Raji (cell line): ENCODE results near the gene RAB11FIP3.

ENCODE experiments used
- POLR2A ChIP-seq: IDR thresholded peaks from 2 replicates; pipeline ENCODE4 v1.6.1; 2011; ENCODE audit warnings: low read depth, low read length, control low read depth; ENCODE audit not compliant: insufficient read depth

The RAB11FIP3 gene

GRCh38 chr16:515175-515938 is 89.9 kb downstream of the RAB11FIP3 start:
- no peak for TF ChIP-seq POLR2A

DNA sequence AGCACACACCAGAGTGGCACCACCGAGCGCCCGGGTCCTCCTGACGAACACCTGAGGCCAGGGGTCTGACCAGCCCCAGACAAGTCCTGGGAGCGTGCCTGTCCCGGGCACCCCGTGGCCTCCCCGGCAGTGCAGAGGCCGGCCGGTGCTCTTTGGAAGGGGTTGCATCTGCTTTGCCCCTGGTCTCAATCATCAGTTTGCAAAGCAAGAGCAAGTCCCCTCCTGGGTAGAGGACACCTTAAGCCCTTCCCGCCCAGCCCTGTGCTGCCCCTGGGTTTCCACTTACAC is 90.4 kb downstream of the RAB11FIP3 start:
- TF ChIP-seq POLR2A: no peak

DNA sequence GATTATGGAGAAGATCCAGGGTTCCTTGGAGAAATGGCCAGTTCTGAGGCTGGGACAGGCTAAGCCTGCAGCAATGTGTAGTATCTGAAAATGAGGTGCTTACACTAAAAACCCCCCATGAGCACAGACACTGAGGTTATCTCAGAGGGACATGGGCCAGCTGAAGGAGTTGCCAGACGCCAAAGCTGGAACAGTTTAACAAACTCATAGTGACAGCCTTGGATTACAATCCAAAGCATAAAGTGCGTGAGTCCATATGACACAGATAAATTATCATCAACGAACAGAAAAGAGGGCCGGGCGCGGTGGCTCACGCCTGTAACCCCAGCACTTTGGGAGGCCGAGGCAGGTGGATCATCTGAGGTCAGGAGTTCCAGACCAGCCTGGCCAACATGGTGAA is 90.9 kb downstream of the RAB11FIP3 start:
- no peak for TF ChIP-seq POLR2A

GRCh38 chr16:518858-519257 is 93.4 kb downstream of the RAB11FIP3 start:
- TF ChIP-seq POLR2A: no peak

DNA sequence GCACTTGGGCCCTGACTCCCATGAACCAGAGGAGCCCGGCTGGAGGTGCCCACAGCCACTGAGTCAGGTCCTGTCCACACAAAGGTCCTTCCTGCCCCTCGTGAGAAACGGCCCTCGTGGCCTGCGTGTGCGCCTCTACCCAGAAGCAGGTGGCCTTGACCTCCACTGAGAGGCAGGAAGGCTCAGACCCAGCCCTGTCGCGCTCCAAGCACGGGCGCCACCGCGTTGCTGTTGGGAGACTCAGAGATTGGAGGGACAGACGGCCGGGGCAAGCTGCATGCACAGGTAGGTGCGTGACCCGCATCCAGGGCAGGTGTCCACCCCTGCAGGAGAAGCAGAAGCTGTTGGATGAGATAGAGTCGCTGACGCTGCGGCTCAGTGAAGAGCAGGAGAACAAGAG is 94.0 kb downstream of the RAB11FIP3 start:
- TF ChIP-seq POLR2A: no peak

DNA sequence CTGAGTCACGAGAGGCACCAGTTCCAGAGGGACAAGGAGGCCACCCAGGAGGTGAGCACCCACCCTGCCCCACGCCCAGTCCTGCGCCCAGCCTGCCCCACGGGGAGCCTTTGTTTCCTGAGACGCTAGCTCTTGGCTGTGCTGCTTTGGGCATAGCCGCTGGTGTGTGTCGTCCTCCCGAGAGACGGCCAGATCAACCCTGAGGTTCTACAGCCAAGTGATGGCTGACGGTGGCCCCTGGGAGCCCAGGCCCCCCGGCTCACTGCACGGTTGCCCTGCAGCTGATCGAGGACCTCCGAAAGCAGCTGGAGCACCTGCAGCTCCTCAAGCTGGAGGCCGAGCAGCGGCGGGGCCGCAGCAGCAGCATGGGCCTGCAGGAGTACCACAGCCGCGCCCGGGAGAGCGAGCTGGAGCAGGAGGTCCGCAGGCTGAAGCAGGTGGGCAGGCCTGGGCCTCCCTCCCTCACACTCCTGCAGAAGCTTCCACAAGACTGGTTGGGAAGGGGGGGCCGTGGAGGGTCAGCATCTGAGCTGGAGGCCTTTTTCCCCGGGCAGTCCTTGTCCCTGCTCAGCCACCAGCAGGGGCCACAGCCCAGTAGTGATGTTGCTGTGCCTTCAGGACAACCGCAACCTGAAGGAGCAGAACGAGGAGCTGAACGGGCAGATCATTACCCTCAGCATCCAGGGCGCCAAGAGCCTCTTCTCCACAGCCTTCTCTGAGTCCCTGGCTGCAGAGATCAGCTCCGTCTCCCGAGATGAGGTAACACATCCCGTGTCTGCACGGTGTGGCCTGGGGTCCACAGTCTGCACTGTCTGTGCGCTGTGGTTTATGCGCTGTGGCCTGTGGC is 94.6 kb downstream of the RAB11FIP3 start:
- TF ChIP-seq POLR2A: no peak; the same call in 1 of the 2 replicates

DNA sequence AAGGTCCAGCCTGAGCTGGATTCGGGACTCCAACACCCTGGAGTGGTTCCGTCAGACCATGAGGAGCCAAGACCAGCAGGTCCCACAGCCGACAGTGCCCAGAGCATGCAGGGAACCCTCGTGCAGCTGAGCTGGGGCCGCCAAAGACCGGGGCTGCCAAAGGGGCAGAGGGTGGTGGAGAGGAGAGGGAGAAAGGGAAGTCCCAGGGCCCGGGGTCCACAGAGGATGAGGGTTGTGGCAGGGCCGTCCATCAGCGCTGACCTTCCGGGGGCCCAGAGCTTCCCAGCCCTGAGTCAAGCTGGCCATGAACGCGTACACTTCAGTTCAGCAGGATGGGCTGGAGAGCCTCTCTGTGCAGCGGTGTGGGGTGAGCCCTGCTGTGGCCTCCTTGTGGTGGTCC is 95.4 kb downstream of the RAB11FIP3 start:
- TF ChIP-seq POLR2A: no peak

DNA sequence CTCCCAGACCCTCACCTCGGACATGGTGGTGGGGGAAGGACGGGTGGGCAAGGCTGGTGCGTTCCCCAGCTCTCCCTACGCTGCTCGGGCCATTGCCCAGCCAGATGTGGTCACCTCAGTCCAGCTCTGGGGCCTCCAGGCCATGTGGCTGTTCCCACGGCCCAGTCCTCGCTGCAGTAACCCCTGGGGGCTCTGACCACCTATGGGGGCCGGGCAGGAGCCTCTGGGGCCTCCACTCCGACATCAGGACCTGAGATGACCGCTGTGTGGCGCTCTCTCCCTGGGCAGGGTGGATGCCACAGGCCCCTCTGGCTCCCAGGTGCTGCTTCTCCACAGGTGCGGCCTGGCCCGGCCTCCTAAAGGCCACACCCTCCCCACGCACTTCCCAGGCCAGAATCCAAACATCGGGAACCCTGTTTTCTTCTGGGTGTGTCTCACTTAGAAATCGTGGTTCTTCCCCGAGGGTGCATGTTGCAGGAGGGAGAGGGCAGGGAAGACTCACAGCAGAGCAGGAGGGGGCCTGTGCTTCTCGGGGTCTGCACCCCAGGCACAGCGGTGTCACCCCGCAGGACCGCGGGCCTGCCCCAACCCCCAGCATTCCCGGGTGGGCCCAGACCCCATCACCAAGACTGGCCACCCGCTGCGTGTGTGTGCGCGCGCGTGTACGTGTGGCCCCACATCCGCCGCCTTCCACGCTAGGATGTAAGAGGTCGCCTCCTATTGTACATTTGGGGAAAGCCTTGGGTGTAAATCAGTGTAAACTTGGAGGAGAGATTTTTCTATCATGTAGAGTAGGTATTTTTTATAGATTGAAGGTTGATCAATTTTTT is 96.1 kb downstream of the RAB11FIP3 start:
- no peak; the same call in none of the 2 replicates for TF ChIP-seq POLR2A

GRCh38 chr16:522320-523096 is 97.1 kb downstream of the RAB11FIP3 start:
- TF ChIP-seq POLR2A: peak; percentile 28; the same call in 1 of the 2 replicates

GRCh38 chr16:523097-523741 is 97.8 kb downstream of the RAB11FIP3 start:
- TF ChIP-seq POLR2A: peak; percentile 45

DNA sequence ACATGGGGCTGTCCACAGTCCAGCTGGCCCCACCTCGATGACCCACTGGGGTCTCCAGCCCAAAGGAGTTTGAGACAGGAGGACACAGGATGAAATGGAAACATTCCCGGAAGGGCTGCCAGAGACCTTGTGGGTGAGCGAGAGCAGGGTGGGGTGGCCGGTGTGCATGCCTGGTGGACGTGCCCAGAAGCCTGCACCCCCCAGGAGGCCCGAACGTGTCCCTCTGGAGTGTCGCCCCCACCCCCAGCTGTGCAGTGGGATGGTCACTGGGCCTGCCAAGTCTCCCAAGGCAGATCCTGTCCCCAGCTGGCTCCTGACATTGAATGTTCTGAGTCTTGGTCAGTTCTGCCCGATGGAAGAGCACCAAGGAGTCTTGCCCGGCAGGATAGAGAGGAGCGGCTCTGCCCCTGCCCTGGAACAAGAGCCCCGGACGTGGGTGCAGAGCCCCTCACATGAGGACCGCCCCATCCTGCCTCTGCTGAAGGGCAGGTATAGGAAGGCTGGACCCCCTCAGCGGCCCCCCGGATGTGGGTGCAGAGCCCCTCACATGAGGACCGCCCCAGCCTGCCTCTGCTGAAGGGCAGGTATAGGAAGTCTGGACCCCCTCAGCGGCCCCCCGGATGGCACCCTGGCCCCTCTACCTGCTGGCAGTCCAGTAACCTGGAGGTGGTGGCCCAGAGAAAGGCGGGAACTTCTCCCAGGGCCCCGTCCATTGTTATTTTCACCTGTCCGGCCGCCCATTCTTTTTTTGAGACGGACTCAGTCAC is 99.0 kb downstream of the RAB11FIP3 start:
- 0 out of 2 replicates have a peak, but pooled peaks have one; percentile 27 for TF ChIP-seq POLR2A

DNA sequence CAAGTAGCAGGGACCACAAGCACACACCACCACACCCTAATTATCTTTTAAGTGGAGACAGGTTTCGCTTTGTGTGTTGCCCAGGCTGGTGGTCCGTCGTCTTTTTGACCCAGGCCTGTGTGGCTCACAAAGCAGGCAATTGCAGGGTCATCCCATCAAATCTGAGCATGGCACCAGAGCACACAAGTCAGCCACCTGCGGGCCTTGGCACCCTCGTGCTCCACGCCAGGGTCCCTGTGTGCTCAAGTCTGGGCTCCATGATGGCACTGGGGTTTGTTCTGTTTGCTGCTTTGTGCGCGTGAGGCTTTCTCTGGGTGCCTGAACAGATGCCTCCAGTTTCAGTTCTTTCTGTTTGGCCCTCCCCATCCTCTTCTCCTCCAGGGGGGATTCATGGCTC is 99.7 kb downstream of the RAB11FIP3 start:
- 0 out of 2 replicates have a peak, but pooled peaks have one; percentile 11 for TF ChIP-seq POLR2A

DNA sequence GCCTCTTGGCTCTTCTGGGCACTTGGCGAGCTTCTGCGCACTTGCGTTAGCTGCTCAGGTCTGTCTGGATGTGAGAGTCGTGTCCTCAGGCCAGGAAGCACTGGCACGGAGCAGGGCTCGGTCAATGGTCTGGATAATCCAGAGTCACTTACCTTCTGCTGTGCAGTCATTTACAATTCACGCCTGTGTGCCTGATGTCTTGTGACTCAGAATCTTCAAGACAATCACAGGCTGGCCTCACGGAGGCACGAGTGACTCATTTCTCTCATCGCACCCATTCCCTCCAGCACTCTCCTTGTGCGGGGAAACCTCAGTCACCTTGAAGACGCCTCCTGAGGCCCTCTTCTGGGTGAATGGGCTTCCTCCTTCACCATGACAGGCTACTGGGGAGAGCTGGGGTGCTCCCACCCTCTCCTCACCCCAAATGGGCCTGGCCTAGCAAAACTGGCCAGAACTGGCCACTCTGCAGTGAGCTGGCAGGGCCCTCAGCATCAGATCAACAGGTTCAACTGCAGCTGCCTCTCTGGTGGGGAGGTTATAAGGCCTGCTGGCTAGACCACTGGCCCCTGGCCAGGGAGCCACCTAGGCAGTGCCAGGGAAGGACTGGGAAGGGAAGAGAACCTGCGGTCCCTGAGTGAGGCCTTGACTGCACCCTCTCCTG is 100.2 kb downstream of the RAB11FIP3 start:
- peak; percentile 28 for TF ChIP-seq POLR2A
